SH-SY5Y (cell line): Measurements from ENCODE around the gene SUSD3.

Experiments used
- GATA2 ChIP-seq: IDR thresholded peaks from 2 replicates; pipeline ENCODE4 v1.6.1; 2011; ENCODE audit warnings: mild to moderate bottlenecking, low read depth, low read length
- GATA3 ChIP-seq: IDR thresholded peaks from 2 replicates; pipeline ENCODE4 v1.6.1; 2011; ENCODE audit warnings: low read depth, mild to moderate bottlenecking, low read length, moderate library complexity

GRCh38 chr9:93060746-93061259 is 2.3 kb downstream of the SUSD3 start:
- no peak for TF ChIP-seq GATA3
- TF ChIP-seq GATA2 = no peak
